OCI-LY7 (cell line): ENCODE measurements around the gene OCRL. TPM values are rescaled to one million over a fixed set of nuclear protein-coding genes. Genes with fewer than 3 reads are reported as not detected.

Experiments used
- BruUV-seq: library from RNA; stranded (reverse); fragments of 400-500 nt; replicated peaks from 2 replicates; lab custom pipeline; 2021; lab: Mats Ljungman, UMichigan
- CTCF ChIA-PET: fragments of 300-600 bp; sonication (Branson Sonifier 250); formaldehyde crosslinking; loops from one replicate; lab custom pipeline; 2022; ENCODE audit warnings: antibody characterized with exemption; ENCODE audit not compliant: unreplicated experiment; lab: Charles Lee
- POLR2A ChIA-PET: fragments of 300-600 bp; sonication (Branson Sonifier 250); formaldehyde crosslinking; loops from one replicate; lab custom pipeline; 2022; ENCODE audit warnings: antibody characterized with exemption; lab: Charles Lee
- DNase-seq: peaks from one replicate; pipeline ENCODE4 v3.0.0-alpha.2; 2015; ENCODE audit warnings: low spot score
- H2AFZ ChIP-seq: fragments of 200-600 bp; sonication (generic), shearing (Covaris generic); 2 replicates; pipeline ENCODE4 v1.6.1; 2014; ENCODE audit warnings: mild to moderate bottlenecking, antibody characterized with exemption, low read length, moderate library complexity
- H3K27ac ChIP-seq: fragments of 200-600 bp; sonication (generic); 2 replicates; pipeline ENCODE4 v1.5.1; 2014; ENCODE audit warnings: mixed run types, low read depth, mild to moderate bottlenecking, moderate library complexity, low read length, inconsistent platforms; ENCODE audit not compliant: poor library complexity, severe bottlenecking
- H3K36me3 ChIP-seq: fragments of 200-600 bp; sonication (generic); 2 replicates; pipeline ENCODE4 v1.6.1; 2014; ENCODE audit warnings: mild to moderate bottlenecking, antibody characterized with exemption, low read length, moderate library complexity, mixed read lengths; ENCODE audit not compliant: insufficient read depth
- H3K4me1 ChIP-seq: fragments of 200-600 bp; sonication (generic); 2 replicates; pipeline ENCODE4 v1.5.1; 2014; ENCODE audit warnings: mild to moderate bottlenecking, low read length; ENCODE audit not compliant: insufficient read depth, poor library complexity, severe bottlenecking
- H3K4me2 ChIP-seq: fragments of 200-600 bp; sonication (generic); 2 replicates; pipeline ENCODE4 v1.6.1; 2014; ENCODE audit warnings: mild to moderate bottlenecking, low read length
- H3K4me3 ChIP-seq: fragments of 200-600 bp; sonication (generic); 2 replicates; pipeline ENCODE4 v1.5.1; 2014; ENCODE audit warnings: mild to moderate bottlenecking, low read depth, low read length; ENCODE audit not compliant: poor library complexity, severe bottlenecking
- H3K79me2 ChIP-seq: fragments of 200-600 bp; sonication (generic); 2 replicates; pipeline ENCODE4 v1.6.1; 2016; ENCODE audit warnings: low read depth, mild to moderate bottlenecking, low read length, moderate library complexity, mixed read lengths; ENCODE audit not compliant: insufficient read depth
- H3K9me2 ChIP-seq: fragments of 200-600 bp; sonication (generic); 2 replicates; pipeline ENCODE4 v1.6.1; 2016; ENCODE audit warnings: mild to moderate bottlenecking, low read length, mixed read lengths; ENCODE audit not compliant: insufficient read depth
- H3K9me3 ChIP-seq: fragments of 200-600 bp; sonication (generic); 2 replicates; pipeline ENCODE4 v1.6.1; 2014; ENCODE audit warnings: mild to moderate bottlenecking, mixed run types, low read length, mixed read lengths
- H4K20me1 ChIP-seq: fragments of 200-600 bp; sonication (generic); 2 replicates; pipeline ENCODE4 v1.6.1; 2014; ENCODE audit warnings: mild to moderate bottlenecking, antibody characterized with exemption, low read length, moderate library complexity, mixed read lengths; ENCODE audit not compliant: insufficient read depth
- EZH2phosphoT487 ChIP-seq: fragments of 200-600 bp; sonication (generic); IDR thresholded peaks from 2 replicates; pipeline ENCODE4 v1.6.1; 2018; ENCODE audit warnings: low read depth, borderline replicate concordance, mild to moderate bottlenecking, mixed run types, antibody characterized with exemption, low read length, moderate library complexity, mixed read lengths
- intact Hi-C: fragments of 100-400 bp; cut with micrococcal nuclease; formaldehyde crosslinking; loops from one replicate; pipeline ENCODE4 v1.10.0; 2022; ENCODE audit not compliant: unreplicated experiment
- total RNA-seq, 2 experiments: library from RNA; depleted of rRNA in 1 of 2; stranded (reverse); fragments of >200 nt in 1 of 2; shearing (Covaris generic) in 1 of 2; gene quantifications; 2 replicates each; pipeline ENCODE4 v1.2.3, GENCODE V29; 2014 to 2022
- TF ChIP-seq, protein P1 (sequence below): fragments of 200-600 bp; sonication (generic); conservative IDR thresholded peaks from 2 replicates; pipeline ENCODE4 v1.5.1; 2014; ENCODE audit warnings: mild to moderate bottlenecking, antibody characterized with exemption, low read length, moderate library complexity, mixed read lengths

OCRL gene
- total RNA-seq, 2 experiments from 2014 or later = 3.1 to 6.7 TPM

DNA sequence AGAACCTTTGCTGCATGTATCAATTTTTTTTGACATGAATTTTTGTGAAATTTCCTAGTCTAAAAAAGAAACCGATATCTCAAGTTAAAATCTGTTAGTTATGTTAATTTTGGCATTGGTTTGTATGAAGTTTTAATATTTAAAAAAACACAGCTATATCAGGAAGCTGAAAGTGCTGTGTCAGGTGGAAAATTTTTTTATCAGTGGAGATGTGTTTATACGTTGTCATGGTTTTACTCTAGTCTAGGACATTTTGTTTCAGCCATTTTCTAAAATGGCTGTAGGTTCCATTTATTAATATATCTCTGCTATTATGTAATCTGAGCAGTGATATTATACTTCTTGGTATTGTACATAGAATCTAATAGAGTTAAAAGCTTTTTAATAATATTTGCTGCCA, 34.2 kb downstream of the OCRL start:
- Histone ChIP-seq H3K9me3 (no peaks in the 10 kb centered on the region), H3K9me2 (no peaks in the 10 kb centered on the region), H3K79me2 (no peaks in the 10 kb centered on the region), H3K36me3 (peaks cover 44% of the 10 kb centered on the region), H3K4me2 (no peak overlapping the region), H4K20me1 (no peaks in the 10 kb centered on the region), H3K4me3 (no peak overlapping the region), H3K4me1 (no peaks in the 10 kb centered on the region), H2AFZ (no peak overlapping the region), H3K27ac (no peak overlapping the region)
- POLR2A ChIA-PET = no interaction called here
- no peak for DNase-seq
- intact Hi-C loops = no loop called here
- BruUV-seq = no TSS peak
- CTCF ChIA-PET = no interaction called here
- no peak for TF ChIP-seq EZH2phosphoT487
- TF ChIP-seq, protein P1, sequence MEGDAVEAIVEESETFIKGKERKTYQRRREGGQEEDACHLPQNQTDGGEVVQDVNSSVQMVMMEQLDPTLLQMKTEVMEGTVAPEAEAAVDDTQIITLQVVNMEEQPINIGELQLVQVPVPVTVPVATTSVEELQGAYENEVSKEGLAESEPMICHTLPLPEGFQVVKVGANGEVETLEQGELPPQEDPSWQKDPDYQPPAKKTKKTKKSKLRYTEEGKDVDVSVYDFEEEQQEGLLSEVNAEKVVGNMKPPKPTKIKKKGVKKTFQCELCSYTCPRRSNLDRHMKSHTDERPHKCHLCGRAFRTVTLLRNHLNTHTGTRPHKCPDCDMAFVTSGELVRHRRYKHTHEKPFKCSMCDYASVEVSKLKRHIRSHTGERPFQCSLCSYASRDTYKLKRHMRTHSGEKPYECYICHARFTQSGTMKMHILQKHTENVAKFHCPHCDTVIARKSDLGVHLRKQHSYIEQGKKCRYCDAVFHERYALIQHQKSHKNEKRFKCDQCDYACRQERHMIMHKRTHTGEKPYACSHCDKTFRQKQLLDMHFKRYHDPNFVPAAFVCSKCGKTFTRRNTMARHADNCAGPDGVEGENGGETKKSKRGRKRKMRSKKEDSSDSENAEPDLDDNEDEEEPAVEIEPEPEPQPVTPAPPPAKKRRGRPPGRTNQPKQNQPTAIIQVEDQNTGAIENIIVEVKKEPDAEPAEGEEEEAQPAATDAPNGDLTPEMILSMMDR = no peak

DNA sequence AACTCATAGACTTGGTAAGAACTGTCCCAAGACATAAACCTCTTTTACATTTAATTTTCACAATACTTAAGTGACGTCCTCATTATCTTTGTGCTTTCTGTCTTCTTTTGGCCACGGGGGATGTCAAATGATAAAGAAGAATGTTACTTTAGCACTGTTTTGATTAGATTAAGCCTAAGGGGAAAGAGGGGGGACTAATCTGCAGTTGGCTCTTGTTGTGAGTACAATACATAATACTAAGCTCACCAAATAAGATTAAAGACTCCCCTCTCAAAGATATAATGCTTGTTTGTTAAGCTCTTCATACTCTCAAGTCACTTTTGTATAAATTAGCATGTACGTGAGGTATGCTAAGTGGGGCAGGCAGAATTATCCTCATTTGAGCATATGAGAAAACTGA, 36.5 kb downstream of the OCRL start:
- Histone ChIP-seq H2AFZ (no peak overlapping the region), H3K9me2 (no peaks in the 10 kb centered on the region), H3K4me3 (no peak overlapping the region), H4K20me1 (no peaks in the 10 kb centered on the region), H3K36me3 (peaks cover 41% of the 10 kb centered on the region), H3K79me2 (no peaks in the 10 kb centered on the region), H3K4me2 (no peak overlapping the region), H3K4me1 (no peaks in the 10 kb centered on the region), H3K27ac (no peak overlapping the region), H3K9me3 (no peaks in the 10 kb centered on the region)
- no peak for DNase-seq
- no TSS peak for BruUV-seq
- ChIA-PET POLR2A (no interaction called here), CTCF (no interaction called here)
- no peak for TF ChIP-seq EZH2phosphoT487
- intact Hi-C loops = no loop called here

DNA sequence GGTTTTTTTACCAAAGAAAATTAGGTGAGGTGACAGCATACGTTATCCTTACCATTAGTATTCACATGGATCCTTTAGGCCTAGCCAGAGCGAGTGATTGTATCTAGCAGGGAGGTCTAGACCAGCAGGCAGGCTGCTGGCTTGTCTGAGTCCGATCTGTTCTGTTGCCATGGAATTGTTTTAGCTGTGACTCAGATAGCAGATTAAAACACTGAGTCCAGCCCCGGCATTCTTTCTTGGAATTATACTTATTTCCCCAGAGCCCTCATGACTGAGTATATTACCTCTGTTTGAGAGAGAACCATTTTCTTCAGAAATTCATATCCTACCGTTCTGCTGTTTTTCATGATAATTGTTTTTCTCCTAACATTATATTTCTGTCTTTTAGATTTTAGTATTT, 37.4 kb downstream of the OCRL start:
- Histone ChIP-seq H3K4me3 (no peak overlapping the region), H4K20me1 (no peaks in the 10 kb centered on the region)
- intact Hi-C loops = no loop called here

More for the DNA sequence above, 37.4 kb downstream of the OCRL start:
- no peak overlapping the region for H2AFZ ChIP-seq
- no peaks in the 10 kb centered on the region for H3K4me1 ChIP-seq
- H3K27ac ChIP-seq = no peak overlapping the region
- H3K36me3 ChIP-seq = peaks cover 34% of the 10 kb centered on the region
- DNase-seq = no peak
- H3K9me2 ChIP-seq = no peaks in the 10 kb centered on the region
- no peaks in the 10 kb centered on the region for H3K79me2 ChIP-seq
- BruUV-seq = no TSS peak
- ChIA-PET CTCF (no interaction called here), POLR2A (no interaction called here)
- H3K4me2 ChIP-seq = no peak overlapping the region
- no peak for TF ChIP-seq EZH2phosphoT487
- TF ChIP-seq, protein P1 = no peak
- no peaks in the 10 kb centered on the region for H3K9me3 ChIP-seq
